ENCODE data around the gene CHODL. TPM values are rescaled to one million over a fixed set of nuclear protein-coding genes. Genes with fewer than 3 reads are reported as not detected.

The CHODL gene
- total RNA-seq, 4 donors from 2014 or later = 0.24 to 69.8 (median 0.86) TPM

DNA sequence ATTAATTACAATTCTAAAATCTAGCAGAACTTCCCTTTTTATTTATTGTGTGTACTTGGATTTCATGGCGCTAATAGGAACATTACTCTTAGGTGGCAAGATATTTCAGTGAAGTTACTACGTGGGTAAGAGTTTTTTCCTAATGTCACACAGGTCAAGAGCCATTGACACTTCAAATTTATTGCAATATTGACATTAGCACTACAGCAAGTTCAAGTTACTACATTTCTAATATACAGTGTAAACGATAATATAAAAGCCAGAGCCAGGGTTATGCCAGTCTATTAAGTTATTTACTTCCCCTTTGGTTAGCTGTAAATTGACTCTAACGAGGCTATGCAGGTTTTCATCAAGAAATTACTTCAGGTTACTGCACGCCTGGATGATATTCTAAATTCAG, 29.7 kb downstream of the CHODL start:
- no peak overlapping the region for H3K4me3 ChIP-seq

DNA sequence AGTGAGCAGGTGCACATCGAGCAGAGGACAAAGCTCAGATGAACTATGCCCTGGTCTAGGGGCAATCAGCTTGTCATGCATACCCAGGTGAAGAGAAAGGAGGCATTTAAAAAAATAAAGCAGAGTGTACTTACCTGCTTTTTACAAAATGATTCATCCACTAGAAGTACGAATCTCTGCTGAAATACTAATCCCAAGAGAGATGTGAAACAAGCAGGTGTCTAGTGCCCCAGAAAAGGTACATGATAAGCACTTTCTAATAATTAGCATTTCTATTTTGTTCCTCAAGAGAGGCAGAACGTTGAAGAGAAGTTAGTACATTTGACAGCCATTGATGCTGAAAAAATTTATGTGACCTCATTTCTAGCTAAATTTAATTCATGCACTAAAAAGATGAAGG, 31.1 kb downstream of the CHODL start:
- intact Hi-C loops (cut with DNase I; ENCODE audit: low total_unique reads) = no loop called here
- no peak overlapping the region for H3K27ac ChIP-seq
- no peaks in the 10 kb centered on the region for H3K9me3 ChIP-seq
- H3K4me1 ChIP-seq = no peaks in the 10 kb centered on the region
- no peaks in the 10 kb centered on the region for H3K36me3 ChIP-seq
- no peaks in the 10 kb centered on the region for H3K27me3 ChIP-seq
- no peak for DNase-seq
- no peak for TF ChIP-seq POLR2A (IDR thresholded peaks at IDR 0.05)
- TF ChIP-seq, protein P1, sequence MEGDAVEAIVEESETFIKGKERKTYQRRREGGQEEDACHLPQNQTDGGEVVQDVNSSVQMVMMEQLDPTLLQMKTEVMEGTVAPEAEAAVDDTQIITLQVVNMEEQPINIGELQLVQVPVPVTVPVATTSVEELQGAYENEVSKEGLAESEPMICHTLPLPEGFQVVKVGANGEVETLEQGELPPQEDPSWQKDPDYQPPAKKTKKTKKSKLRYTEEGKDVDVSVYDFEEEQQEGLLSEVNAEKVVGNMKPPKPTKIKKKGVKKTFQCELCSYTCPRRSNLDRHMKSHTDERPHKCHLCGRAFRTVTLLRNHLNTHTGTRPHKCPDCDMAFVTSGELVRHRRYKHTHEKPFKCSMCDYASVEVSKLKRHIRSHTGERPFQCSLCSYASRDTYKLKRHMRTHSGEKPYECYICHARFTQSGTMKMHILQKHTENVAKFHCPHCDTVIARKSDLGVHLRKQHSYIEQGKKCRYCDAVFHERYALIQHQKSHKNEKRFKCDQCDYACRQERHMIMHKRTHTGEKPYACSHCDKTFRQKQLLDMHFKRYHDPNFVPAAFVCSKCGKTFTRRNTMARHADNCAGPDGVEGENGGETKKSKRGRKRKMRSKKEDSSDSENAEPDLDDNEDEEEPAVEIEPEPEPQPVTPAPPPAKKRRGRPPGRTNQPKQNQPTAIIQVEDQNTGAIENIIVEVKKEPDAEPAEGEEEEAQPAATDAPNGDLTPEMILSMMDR (IDR thresholded peaks at IDR 0.05) = no peak
- H3K4me3 ChIP-seq = no peak overlapping the region

More for the DNA sequence above, 29.7 kb downstream of the CHODL start:
- Histone ChIP-seq H3K27ac (no peak overlapping the region), H3K4me1 (no peaks in the 10 kb centered on the region), H3K9me3 (no peaks in the 10 kb centered on the region), H3K36me3 (no peaks in the 10 kb centered on the region), H3K27me3 (no peaks in the 10 kb centered on the region)
- TF ChIP-seq POLR2A (IDR thresholded peaks at IDR 0.05) = no peak
- TF ChIP-seq, protein P1 (IDR thresholded peaks at IDR 0.05) = no peak
- intact Hi-C loops (cut with DNase I; ENCODE audit: low total_unique reads) = no loop called here
- no peak for DNase-seq

GRCh38 chr21:18285379-18285778, 40.7 kb downstream of the CHODL start:
- Histone ChIP-seq H3K4me1 (no peaks in the 10 kb centered on the region), H3K27ac (no peak overlapping the region), H3K9me3 (no peaks in the 10 kb centered on the region), H3K4me3 (no peak overlapping the region), H3K27me3 (no peaks in the 10 kb centered on the region), H3K36me3 (no peaks in the 10 kb centered on the region)
- intact Hi-C loops (cut with DNase I; ENCODE audit: low total_unique reads) = no loop called here
- TF ChIP-seq, protein P1 (IDR thresholded peaks at IDR 0.05) = no peak
- TF ChIP-seq POLR2A (IDR thresholded peaks at IDR 0.05) = no peak
- no peak for DNase-seq

DNA sequence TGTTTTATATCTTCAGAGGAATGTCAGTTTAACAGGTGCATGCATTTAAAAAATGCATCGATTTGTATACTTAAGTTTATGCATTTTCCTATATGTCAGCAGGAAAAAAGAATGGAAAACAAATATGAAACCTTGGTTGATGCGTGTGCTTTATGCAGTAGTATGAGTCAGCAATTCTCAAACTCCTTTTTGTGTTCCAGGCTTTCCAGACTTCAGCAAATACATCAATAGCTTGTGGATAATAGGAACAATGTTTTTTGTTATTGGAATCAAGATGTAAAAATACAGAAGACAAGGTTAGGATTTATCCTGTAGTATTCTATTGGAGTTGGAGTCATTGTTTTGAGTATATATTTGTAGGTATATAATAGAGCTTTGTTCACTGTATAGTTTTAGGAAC, 45.2 kb downstream of the CHODL start:
- TF ChIP-seq, protein P1 (IDR thresholded peaks at IDR 0.05) = no peak
- TF ChIP-seq POLR2A (IDR thresholded peaks at IDR 0.05) = no peak
- Histone ChIP-seq H3K27me3 (no peaks in the 10 kb centered on the region), H3K4me1 (no peaks in the 10 kb centered on the region), H3K36me3 (no peaks in the 10 kb centered on the region), H3K27ac (no peak overlapping the region), H3K4me3 (no peak overlapping the region), H3K9me3 (no peaks in the 10 kb centered on the region)
- DNase-seq = no peak
- intact Hi-C loops (cut with DNase I; ENCODE audit: low total_unique reads) = no loop called here

- Histone ChIP-seq H3K27me3 (no peaks in the 10 kb centered on the region), H3K27ac (no peak overlapping the region), H3K4me1 (no peaks in the 10 kb centered on the region), H3K4me3 (no peak overlapping the region), H3K36me3 (no peaks in the 10 kb centered on the region), H3K9me3 (no peaks in the 10 kb centered on the region)
- no peak for TF ChIP-seq POLR2A (IDR thresholded peaks at IDR 0.05)
- TF ChIP-seq, protein P1 (IDR thresholded peaks at IDR 0.05) = no peak
- no peak for DNase-seq
- intact Hi-C loops (cut with DNase I; ENCODE audit: low total_unique reads) = no loop called here
Observed at GRCh38 chr21:18294100-18294499, 49.5 kb downstream of the CHODL start.
